ENCODE results near the gene ERBB2.

GRCh38 chr17:39652587-39653315, 47.1 kb upstream of the ERBB2 start:
- no peak for TF ChIP-seq CTCF (IDR thresholded peaks at IDR 0.05 in 2 of 3, conservative IDR thresholded peaks at IDR 0.05 in 1 of 3; ENCODE audit: control insufficient read depth in 2 of 3, extremely low read depth in 1 of 3, insufficient read depth in 1 of 3, low read depth in 3 of 3, low read length in 3 of 3)
- TF ChIP-seq NFYB (IDR thresholded peaks at IDR 0.05; ENCODE audit: insufficient read depth, low read depth, low read length), result no peak
- no peak for TF ChIP-seq HDAC2 (IDR thresholded peaks at IDR 0.05)
- no peak for TF ChIP-seq POLR2AphosphoS2 (IDR thresholded peaks at IDR 0.05; ENCODE audit: low read depth, low read length)
- no peak for TF ChIP-seq ZNF217 (IDR thresholded peaks at IDR 0.05)
- no peak for TF ChIP-seq DPF2 (IDR thresholded peaks at IDR 0.05)
- no peak for TF ChIP-seq CREM (IDR thresholded peaks at IDR 0.05; ENCODE audit: low read depth)
- TF ChIP-seq SPI1 (IDR thresholded peaks at IDR 0.05; ENCODE audit: borderline replicate concordance, insufficient read depth, low read depth, low read length), result no peak
- no peak for TF ChIP-seq TAF1 (IDR thresholded peaks at IDR 0.05; ENCODE audit: borderline replicate concordance, low read depth, low read length)
- TF ChIP-seq POLR2A (IDR thresholded peaks at IDR 0.05; ENCODE audit: low read depth, low read length), result no peak
- no peak for TF ChIP-seq RFX5 (IDR thresholded peaks at IDR 0.05; ENCODE audit: low read depth, low read length)
- no peak for TF ChIP-seq USF2 (IDR thresholded peaks at IDR 0.05; ENCODE audit: borderline replicate concordance, low read depth, low read length)
- TF ChIP-seq SMAD5 (IDR thresholded peaks at IDR 0.05; ENCODE audit: low read depth), result no peak
